K562 (cell line): ENCODE data around the gene COMTD1. TPM values are rescaled to one million over a fixed set of nuclear protein-coding genes. Genes with fewer than 3 reads are reported as not detected.

Source experiments
- MITF ChIP-seq: IDR thresholded peaks from 2 replicates; pipeline ENCODE4 v1.6.1; 2014; ENCODE audit warnings: antibody characterized with exemption
- NFIC ChIP-seq: fragments of 450-650 bp; IDR thresholded peaks from 2 replicates; pipeline ENCODE4 v1.6.1; 2017; ENCODE audit warnings: mild to moderate bottlenecking, inconsistent platforms
- RFX5 ChIP-seq: IDR thresholded peaks from 2 replicates; pipeline ENCODE4 v1.6.1; 2011; ENCODE audit warnings: low read depth, mild to moderate bottlenecking, improper control_type of control experiment, low read length
- TAF1 ChIP-seq: IDR thresholded peaks from 2 replicates; pipeline ENCODE4 v1.6.1; 2011; ENCODE audit warnings: mild to moderate bottlenecking, low read length, moderate library complexity; ENCODE audit not compliant: insufficient read depth, control insufficient read depth, severe bottlenecking; ENCODE audit errors: extremely low read depth
- TCF3 ChIP-seq: sonication (generic); formaldehyde crosslinking; IDR thresholded peaks from 2 replicates; pipeline ENCODE4 v1.4.0; 2020; ENCODE audit warnings: mild to moderate bottlenecking, missing genetic modification reagents
- TEAD1 ChIP-seq, 2 experiments: fragments of 450-650 bp in 1 of 2; sonication (generic) in 1 of 2; formaldehyde crosslinking; IDR thresholded peaks; 2 replicates each; pipeline versions ENCODE4 v1.4.0 to v1.8.0; 2020 to 2022; ENCODE audit warnings: mild to moderate bottlenecking in 2 of 2, missing genetic modification reagents in 1 of 2
- ZNF444 ChIP-seq: fragments of 250-450 bp; sonication (Bioruptor Pico); IDR thresholded peaks from 2 replicates; pipeline ENCODE4 v1.4.0; 2020; ENCODE audit warnings: mild to moderate bottlenecking, moderate library complexity
- ZNF785 ChIP-seq: fragments of 250-450 bp; sonication (Bioruptor Pico); IDR thresholded peaks from 2 replicates; pipeline ENCODE4 v1.4.0; 2020; ENCODE audit warnings: mild to moderate bottlenecking
- polyA plus RNA-seq, 8 experiments: library from polyadenylated mRNA; depleted of rRNA in 4 of 8; stranded (reverse) in 5 of 8; unstranded in 3 of 8; fragments of >200 nt; fragmentation: Nextera tagmentation in 2 of 8; fragmentation: Illumina TruSeq in 1 of 8; extraction: Ambion mirVana in 2 of 8; extraction: Trizol in 1 of 8; gene quantifications; 2 replicates each; pipeline versions ENCODE4 v1.2.1 to v1.2.3, GENCODE V29; 2011 to 2014; ENCODE audit warnings: inconsistent platforms in 1 of 8, missing spikeins in 1 of 8
- total RNA-seq, 7 experiments: library from RNA; depleted of rRNA in 6 of 7; stranded (reverse); fragments of >200 nt in 6 of 7; fragmentation: Illumina TruSeq in 2 of 7; extraction: Trizol in 2 of 7; gene quantifications; 2 replicates each; pipeline versions ENCODE4 v1.2.1 to v1.2.3, GENCODE V29; 2011 to 2021; ENCODE audit warnings: low replicate concordance in 1 of 7
- TF ChIP-seq, protein P1 (sequence below): fragments of 200-600 bp; sonication (generic); IDR thresholded peaks from one replicate; pipeline ENCODE4 v1.6.1; 2012; ENCODE audit warnings: mild to moderate bottlenecking, low read depth, low read length, inconsistent platforms
- TF ChIP-seq, protein P2 (sequence below), 2 experiments: fragments of 450-650 bp; IDR thresholded peaks; 2 replicates each; pipeline ENCODE4 v1.6.1; 2018; ENCODE audit warnings: mild to moderate bottlenecking in 2 of 2, low read depth in 1 of 2; ENCODE audit not compliant: partially characterized antibody in 2 of 2

The COMTD1 gene
- total and polyA plus RNA-seq, 9 of the 15 experiments (the other 6 are each of a cell fraction or from before 2014, with no cell fraction given): 0.41 to 112 (median 13.7) TPM

- TF ChIP-seq, protein P1, sequence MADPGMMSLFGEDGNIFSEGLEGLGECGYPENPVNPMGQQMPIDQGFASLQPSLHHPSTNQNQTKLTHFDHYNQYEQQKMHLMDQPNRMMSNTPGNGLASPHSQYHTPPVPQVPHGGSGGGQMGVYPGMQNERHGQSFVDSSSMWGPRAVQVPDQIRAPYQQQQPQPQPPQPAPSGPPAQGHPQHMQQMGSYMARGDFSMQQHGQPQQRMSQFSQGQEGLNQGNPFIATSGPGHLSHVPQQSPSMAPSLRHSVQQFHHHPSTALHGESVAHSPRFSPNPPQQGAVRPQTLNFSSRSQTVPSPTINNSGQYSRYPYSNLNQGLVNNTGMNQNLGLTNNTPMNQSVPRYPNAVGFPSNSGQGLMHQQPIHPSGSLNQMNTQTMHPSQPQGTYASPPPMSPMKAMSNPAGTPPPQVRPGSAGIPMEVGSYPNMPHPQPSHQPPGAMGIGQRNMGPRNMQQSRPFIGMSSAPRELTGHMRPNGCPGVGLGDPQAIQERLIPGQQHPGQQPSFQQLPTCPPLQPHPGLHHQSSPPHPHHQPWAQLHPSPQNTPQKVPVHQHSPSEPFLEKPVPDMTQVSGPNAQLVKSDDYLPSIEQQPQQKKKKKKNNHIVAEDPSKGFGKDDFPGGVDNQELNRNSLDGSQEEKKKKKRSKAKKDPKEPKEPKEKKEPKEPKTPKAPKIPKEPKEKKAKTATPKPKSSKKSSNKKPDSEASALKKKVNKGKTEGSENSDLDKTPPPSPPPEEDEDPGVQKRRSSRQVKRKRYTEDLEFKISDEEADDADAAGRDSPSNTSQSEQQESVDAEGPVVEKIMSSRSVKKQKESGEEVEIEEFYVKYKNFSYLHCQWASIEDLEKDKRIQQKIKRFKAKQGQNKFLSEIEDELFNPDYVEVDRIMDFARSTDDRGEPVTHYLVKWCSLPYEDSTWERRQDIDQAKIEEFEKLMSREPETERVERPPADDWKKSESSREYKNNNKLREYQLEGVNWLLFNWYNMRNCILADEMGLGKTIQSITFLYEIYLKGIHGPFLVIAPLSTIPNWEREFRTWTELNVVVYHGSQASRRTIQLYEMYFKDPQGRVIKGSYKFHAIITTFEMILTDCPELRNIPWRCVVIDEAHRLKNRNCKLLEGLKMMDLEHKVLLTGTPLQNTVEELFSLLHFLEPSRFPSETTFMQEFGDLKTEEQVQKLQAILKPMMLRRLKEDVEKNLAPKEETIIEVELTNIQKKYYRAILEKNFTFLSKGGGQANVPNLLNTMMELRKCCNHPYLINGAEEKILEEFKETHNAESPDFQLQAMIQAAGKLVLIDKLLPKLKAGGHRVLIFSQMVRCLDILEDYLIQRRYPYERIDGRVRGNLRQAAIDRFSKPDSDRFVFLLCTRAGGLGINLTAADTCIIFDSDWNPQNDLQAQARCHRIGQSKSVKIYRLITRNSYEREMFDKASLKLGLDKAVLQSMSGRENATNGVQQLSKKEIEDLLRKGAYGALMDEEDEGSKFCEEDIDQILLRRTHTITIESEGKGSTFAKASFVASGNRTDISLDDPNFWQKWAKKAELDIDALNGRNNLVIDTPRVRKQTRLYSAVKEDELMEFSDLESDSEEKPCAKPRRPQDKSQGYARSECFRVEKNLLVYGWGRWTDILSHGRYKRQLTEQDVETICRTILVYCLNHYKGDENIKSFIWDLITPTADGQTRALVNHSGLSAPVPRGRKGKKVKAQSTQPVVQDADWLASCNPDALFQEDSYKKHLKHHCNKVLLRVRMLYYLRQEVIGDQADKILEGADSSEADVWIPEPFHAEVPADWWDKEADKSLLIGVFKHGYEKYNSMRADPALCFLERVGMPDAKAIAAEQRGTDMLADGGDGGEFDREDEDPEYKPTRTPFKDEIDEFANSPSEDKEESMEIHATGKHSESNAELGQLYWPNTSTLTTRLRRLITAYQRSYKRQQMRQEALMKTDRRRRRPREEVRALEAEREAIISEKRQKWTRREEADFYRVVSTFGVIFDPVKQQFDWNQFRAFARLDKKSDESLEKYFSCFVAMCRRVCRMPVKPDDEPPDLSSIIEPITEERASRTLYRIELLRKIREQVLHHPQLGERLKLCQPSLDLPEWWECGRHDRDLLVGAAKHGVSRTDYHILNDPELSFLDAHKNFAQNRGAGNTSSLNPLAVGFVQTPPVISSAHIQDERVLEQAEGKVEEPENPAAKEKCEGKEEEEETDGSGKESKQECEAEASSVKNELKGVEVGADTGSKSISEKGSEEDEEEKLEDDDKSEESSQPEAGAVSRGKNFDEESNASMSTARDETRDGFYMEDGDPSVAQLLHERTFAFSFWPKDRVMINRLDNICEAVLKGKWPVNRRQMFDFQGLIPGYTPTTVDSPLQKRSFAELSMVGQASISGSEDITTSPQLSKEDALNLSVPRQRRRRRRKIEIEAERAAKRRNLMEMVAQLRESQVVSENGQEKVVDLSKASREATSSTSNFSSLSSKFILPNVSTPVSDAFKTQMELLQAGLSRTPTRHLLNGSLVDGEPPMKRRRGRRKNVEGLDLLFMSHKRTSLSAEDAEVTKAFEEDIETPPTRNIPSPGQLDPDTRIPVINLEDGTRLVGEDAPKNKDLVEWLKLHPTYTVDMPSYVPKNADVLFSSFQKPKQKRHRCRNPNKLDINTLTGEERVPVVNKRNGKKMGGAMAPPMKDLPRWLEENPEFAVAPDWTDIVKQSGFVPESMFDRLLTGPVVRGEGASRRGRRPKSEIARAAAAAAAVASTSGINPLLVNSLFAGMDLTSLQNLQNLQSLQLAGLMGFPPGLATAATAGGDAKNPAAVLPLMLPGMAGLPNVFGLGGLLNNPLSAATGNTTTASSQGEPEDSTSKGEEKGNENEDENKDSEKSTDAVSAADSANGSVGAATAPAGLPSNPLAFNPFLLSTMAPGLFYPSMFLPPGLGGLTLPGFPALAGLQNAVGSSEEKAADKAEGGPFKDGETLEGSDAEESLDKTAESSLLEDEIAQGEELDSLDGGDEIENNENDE: no peak
- no peak for TF ChIP-seq ZNF785
- TF ChIP-seq, protein P2, sequence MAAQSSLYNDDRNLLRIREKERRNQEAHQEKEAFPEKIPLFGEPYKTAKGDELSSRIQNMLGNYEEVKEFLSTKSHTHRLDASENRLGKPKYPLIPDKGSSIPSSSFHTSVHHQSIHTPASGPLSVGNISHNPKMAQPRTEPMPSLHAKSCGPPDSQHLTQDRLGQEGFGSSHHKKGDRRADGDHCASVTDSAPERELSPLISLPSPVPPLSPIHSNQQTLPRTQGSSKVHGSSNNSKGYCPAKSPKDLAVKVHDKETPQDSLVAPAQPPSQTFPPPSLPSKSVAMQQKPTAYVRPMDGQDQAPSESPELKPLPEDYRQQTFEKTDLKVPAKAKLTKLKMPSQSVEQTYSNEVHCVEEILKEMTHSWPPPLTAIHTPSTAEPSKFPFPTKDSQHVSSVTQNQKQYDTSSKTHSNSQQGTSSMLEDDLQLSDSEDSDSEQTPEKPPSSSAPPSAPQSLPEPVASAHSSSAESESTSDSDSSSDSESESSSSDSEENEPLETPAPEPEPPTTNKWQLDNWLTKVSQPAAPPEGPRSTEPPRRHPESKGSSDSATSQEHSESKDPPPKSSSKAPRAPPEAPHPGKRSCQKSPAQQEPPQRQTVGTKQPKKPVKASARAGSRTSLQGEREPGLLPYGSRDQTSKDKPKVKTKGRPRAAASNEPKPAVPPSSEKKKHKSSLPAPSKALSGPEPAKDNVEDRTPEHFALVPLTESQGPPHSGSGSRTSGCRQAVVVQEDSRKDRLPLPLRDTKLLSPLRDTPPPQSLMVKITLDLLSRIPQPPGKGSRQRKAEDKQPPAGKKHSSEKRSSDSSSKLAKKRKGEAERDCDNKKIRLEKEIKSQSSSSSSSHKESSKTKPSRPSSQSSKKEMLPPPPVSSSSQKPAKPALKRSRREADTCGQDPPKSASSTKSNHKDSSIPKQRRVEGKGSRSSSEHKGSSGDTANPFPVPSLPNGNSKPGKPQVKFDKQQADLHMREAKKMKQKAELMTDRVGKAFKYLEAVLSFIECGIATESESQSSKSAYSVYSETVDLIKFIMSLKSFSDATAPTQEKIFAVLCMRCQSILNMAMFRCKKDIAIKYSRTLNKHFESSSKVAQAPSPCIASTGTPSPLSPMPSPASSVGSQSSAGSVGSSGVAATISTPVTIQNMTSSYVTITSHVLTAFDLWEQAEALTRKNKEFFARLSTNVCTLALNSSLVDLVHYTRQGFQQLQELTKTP (IDR thresholded peaks at IDR 0.05; ENCODE audit: low read depth in 1 of 2, partially characterized antibody in 2 of 2): peak in 1 of 2 experiments; percentile 59
- TF ChIP-seq TCF3 (CRISPR knock-in tag): no peak
- TF ChIP-seq TAF1: peak; percentile 63
- no peak for TF ChIP-seq ZNF444
- no peak for TF ChIP-seq RFX5
- TF ChIP-seq MITF: no peak
- TF ChIP-seq TEAD1 (CRISPR knock-in tag; IDR thresholded peaks at IDR 0.05): no peak; a peak in 1 of 4 replicates
- TF ChIP-seq NFIC: no peak
These were observed 25.9 kb downstream of the COMTD1 start (continued) for GRCh38 chr10:75209921-75210281.
